ENCODE measurements around the gene PTTG1. TPM values are rescaled to one million over a fixed set of nuclear protein-coding genes. Genes with fewer than 3 reads are reported as not detected.

Gene PTTG1
- total and polyA plus RNA-seq, 2 of the 8 experiments (the other 6 are each of a cell fraction or from before 2014, with no cell fraction given): 240 to 478 TPM

DNA sequence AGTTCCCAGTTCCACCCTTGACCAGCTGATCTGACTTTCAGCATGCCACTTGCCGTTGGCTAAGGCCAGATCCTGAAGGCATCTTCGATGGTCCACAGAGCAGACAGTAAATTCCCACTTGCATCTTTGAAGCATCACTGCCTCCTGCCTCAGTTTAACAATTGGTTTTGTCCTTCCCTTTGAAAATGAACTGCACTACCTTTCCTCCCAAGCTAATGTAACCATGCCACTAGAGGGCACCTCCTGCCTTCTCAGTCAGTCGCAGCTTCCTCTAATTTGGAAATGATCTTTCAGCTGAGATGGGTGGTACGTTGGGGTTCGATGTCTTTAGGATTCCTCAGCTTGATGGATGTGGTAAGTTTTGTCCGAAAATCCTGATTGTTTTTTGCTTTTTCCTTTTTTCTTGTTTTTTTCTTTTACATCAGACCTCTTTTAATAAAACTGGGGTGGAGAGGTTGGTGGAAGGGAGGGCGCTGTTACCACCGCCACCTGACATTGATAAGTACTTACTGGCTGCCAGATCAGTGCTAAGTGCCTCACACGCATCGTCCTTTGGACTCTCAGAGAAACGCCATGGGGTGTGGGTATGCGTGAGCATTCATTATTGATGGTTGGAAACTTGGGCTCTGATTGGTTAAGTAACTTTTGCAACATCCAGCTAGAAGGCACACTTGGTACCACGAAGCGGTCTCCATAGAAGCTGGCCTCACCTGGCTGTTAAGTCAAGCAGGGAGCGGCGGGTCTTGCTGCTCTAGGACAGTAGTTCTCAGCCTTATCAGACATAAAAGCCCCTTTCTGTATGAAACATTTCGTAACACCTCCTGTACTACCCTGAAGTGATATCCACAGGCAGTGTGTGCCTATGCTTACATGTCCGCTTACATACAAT is 16.9 kb downstream of the PTTG1 start:
- no peak overlapping the region for H2AK5ac ChIP-seq (ENCODE audit: low read depth, low read length)
- H3K36me3 ChIP-seq (ENCODE audit: control insufficient read depth in 2 of 4, insufficient read depth in 4 of 4, low read length in 3 of 4): no peaks in the 10 kb centered on the region
- H4K20me1 ChIP-seq (replicated peaks in 1 of 2; ENCODE audit: control insufficient read depth in 1 of 2, insufficient read depth in 2 of 2, low read length in 2 of 2): no peaks in the 10 kb centered on the region
- no peak overlapping the region for H3K4ac ChIP-seq (replicated peaks; ENCODE audit: insufficient read length, low read depth, low read length)
- H3K79me1 ChIP-seq (ENCODE audit: low read depth, low read length): no peaks in the 10 kb centered on the region
- H2BK15ac ChIP-seq (ENCODE audit: low read length): no peak overlapping the region
- no peaks in the 10 kb centered on the region for H3K79me2 ChIP-seq (ENCODE audit: control insufficient read depth in 1 of 2, insufficient read depth in 2 of 2, low read length in 2 of 2)
- H3K56ac ChIP-seq (replicated peaks; ENCODE audit: insufficient read length, low read depth, low read length): no peak overlapping the region
- no peaks in the 10 kb centered on the region; a peak in 1 of 7 replicates for H3K4me1 ChIP-seq (replicated peaks in 1 of 4; ENCODE audit: control insufficient read depth in 3 of 4, insufficient read depth in 4 of 4, low read length in 3 of 4)
- H3K27me3 ChIP-seq (replicated peaks in 1 of 4; ENCODE audit: control insufficient read depth in 3 of 4, extremely low read depth in 1 of 4, insufficient read depth in 3 of 4, low read length in 3 of 4): no peaks in the 10 kb centered on the region
- no peak overlapping the region for H2BK120ac ChIP-seq (replicated peaks; ENCODE audit: low read depth, low read length)
- peak; percentile 25 to 77 for DNase-seq (ENCODE audit: low read depth in 1 of 2, low spot score in 2 of 2)
- WGBS, 2 experiments (ENCODE audit: extremely low coverage in 1 of 2, insufficient coverage in 1 of 2, insufficient read length in 1 of 2, insufficient replicate concordance in 2 of 2, low coverage in 1 of 2, low lambda C conversion rate in 2 of 2, missing lambda C conversion rate in 1 of 2): 21% methylated on average over 18 of the region's 18 CpGs; no CpG with 5 or more reads in 1 of the 2 experiments
- H4K5ac ChIP-seq (ENCODE audit: insufficient read length, low read depth, low read length): no peak overlapping the region
- H3K27ac ChIP-seq (ENCODE audit: low read depth, low read length): no peak overlapping the region
- no peak overlapping the region for H2BK20ac ChIP-seq (ENCODE audit: low read length)
- H3K23me2 ChIP-seq (ENCODE audit: low read depth, low read length): no peaks in the 10 kb centered on the region; the same call in 1 of the 2 replicates
- ChIA-PET CTCF (ENCODE audit: partially characterized antibody) (interaction anchor here (0.6 to 6.2 kb wide), 87 partner anchors 8 to 1161 kb away, joined by 3 to 81 read pairs (median 5); partner anchors contain the start of genes FAM200C, PTTG1 and SLU7), POLR2A (ENCODE audit: partially characterized antibody) (interaction anchor here (1.7 kb wide), 1 partner anchor 17 kb away, joined by 4 read pairs; no protein-coding TSS in a partner anchor)
- H3K9me3 ChIP-seq (ENCODE audit: insufficient read depth in 2 of 2, low read depth in 1 of 2, low read length in 1 of 2): no peaks in the 10 kb centered on the region
- H4K8ac ChIP-seq (ENCODE audit: extremely low read depth, insufficient read depth, low read length): no peak overlapping the region
- peak; percentile 71 for TF ChIP-seq SP4 (IDR thresholded peaks at IDR 0.05; ENCODE audit: low read length)
- TF ChIP-seq RNF2 (IDR thresholded peaks at IDR 0.05; ENCODE audit: borderline replicate concordance, low read depth, low read length, missing control alignments, poor library complexity, severe bottlenecking): no peak
- TF ChIP-seq SIN3A (conservative IDR thresholded peaks at IDR 0.05 in 1 of 2, IDR thresholded peaks at IDR 0.05 in 1 of 2; ENCODE audit: low read depth in 1 of 2, low read length in 2 of 2): 0 out of 4 replicates have a peak, but pooled peaks of 1 of the 2 experiments have one; percentile 63
- TF ChIP-seq ASH2L (IDR thresholded peaks at IDR 0.05; ENCODE audit: low read length): peak; percentile 58
- TF ChIP-seq, protein P1, sequence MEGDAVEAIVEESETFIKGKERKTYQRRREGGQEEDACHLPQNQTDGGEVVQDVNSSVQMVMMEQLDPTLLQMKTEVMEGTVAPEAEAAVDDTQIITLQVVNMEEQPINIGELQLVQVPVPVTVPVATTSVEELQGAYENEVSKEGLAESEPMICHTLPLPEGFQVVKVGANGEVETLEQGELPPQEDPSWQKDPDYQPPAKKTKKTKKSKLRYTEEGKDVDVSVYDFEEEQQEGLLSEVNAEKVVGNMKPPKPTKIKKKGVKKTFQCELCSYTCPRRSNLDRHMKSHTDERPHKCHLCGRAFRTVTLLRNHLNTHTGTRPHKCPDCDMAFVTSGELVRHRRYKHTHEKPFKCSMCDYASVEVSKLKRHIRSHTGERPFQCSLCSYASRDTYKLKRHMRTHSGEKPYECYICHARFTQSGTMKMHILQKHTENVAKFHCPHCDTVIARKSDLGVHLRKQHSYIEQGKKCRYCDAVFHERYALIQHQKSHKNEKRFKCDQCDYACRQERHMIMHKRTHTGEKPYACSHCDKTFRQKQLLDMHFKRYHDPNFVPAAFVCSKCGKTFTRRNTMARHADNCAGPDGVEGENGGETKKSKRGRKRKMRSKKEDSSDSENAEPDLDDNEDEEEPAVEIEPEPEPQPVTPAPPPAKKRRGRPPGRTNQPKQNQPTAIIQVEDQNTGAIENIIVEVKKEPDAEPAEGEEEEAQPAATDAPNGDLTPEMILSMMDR (IDR thresholded peaks at IDR 0.05; ENCODE audit: control extremely low read depth in 1 of 3, insufficient read depth in 1 of 3, low read depth in 1 of 3, low read length in 3 of 3): peak; percentile 3 to 90 (median 77)
- TF ChIP-seq RAD21 (IDR thresholded peaks at IDR 0.05 in 1 of 2, conservative IDR thresholded peaks at IDR 0.05 in 1 of 2; ENCODE audit: low read depth in 2 of 2, low read length in 2 of 2): peak; percentile 92
- no peak overlapping the region for H2BK12ac ChIP-seq (ENCODE audit: low read depth, low read length)
- H3K18ac ChIP-seq (ENCODE audit: extremely low read depth, low read length): no peak overlapping the region
- H3K4me3 ChIP-seq (ENCODE audit: extremely low read depth in 1 of 4, insufficient read depth in 2 of 4, low read depth in 3 of 4, low read length in 4 of 4): peak overlapping the region; percentile 8 to 54 (median 40); a peak in 7 of 8 replicates
- no peak overlapping the region for H3K23ac ChIP-seq (ENCODE audit: insufficient read length)
- no peak overlapping the region for H3K14ac ChIP-seq (ENCODE audit: insufficient read length)
- H3K4me2 ChIP-seq (ENCODE audit: insufficient read depth in 1 of 2, low read depth in 2 of 2, low read length in 2 of 2): peak overlapping the region; percentile 60 to 71
- peak overlapping the region; percentile 93 for H2AFZ ChIP-seq (ENCODE audit: low read length)
- peak; percentile 96 for FAIRE-seq
- no peak overlapping the region; a peak in 2 of 7 replicates for H3K9ac ChIP-seq (replicated peaks in 1 of 4; ENCODE audit: extremely low read depth in 1 of 4, low read depth in 3 of 4, low read length in 3 of 4)
- H4K91ac ChIP-seq (replicated peaks; ENCODE audit: insufficient read length, low read length): no peak overlapping the region
- H2BK5ac ChIP-seq (ENCODE audit: low read depth, low read length): no peak overlapping the region
